DMS 273 treated with DMSO at 0.1 percent for 48 hours (cell line): ENCODE data around the gene HDGFL2.

Experiments used
- DNase-seq: peaks from one replicate; lab custom pipeline; 2025; lab: John Stamatoyannopoulos, UW

The HDGFL2 gene

GRCh38 chr19:4472174-4472974 lies at the start of gene HDGFL2:
TSS of gene HDGFL2 (plus strand) at chr19:4472297. CDS start at chr19:4472351, 54 bp downstream.
- no peak for DNase-seq

DNA sequence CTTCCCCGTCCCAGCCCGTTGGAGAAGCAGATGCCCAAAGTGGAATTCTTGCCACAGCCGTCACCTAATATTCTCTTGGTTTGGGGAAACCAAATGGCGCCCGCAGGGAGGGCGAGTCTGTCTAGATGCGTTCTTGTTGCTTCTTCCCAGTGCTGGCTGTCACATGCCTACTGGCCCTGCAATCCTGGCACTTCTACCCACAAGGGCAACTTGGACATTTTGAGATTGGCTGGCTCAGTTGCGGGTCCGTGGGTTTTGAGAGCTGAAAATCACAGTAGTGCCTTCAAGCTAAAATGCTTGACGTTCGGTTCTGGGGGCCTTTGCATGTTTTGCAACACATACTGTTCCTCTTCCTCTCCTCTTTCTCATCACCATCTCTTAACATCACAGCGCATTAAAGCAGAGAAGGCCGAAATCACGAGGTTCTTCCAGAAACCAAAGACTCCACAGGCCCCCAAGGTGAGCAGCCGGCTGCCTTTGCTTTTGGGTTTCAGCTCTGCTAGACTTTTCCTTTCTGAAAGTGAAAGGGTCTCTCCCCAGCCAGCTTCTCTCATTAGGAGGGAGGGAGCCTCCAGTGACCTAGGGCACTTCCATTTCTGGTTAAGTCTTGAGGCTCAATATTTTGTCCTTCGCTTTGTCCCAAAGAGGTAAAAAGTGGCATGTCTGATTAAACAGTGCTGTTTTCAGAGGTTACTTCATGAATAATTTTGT lies 48.5 kb upstream of the HDGFL2 start:
- no peak for DNase-seq

GRCh38 chr19:4425537-4425936 lies 46.6 kb upstream of the HDGFL2 start:
- no peak for DNase-seq

- DNase-seq: no peak
Measured at GRCh38 chr19:4428326-4428975, 43.6 kb upstream of the HDGFL2 start.

DNA sequence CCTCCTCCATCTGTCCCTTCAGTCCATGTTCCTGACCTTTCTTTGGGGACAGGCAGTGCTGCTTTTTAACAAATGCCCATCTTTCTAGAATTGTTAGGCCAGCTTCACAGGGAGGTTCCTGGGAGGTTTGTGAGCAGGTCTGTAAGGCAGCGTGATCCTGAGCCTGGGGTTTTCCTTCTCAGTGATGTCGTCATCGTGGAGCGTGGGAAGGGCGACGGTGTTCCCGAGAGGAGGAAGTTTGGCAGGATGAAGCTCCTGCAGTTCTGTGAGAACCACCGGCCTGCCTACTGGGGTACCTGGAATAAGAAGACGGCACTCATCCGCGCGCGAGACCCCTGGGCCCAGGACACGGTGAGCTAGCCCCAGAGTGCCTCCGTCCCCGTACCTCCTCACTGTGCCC lies 42.8 kb upstream of the HDGFL2 start:
- DNase-seq: no peak

GRCh38 chr19:4429771-4430171 lies 42.3 kb upstream of the HDGFL2 start:
- no peak for DNase-seq

GRCh38 chr19:4430760-4431159 lies 41.3 kb upstream of the HDGFL2 start:
- no peak for DNase-seq

- no peak for DNase-seq
Measured at GRCh38 chr19:4431296-4431695, 40.8 kb upstream of the HDGFL2 start.

GRCh38 chr19:4431808-4432674 lies 40.1 kb upstream of the HDGFL2 start:
- DNase-seq: no peak

- DNase-seq: no peak
Measured at GRCh38 chr19:4432918-4433506, 39.1 kb upstream of the HDGFL2 start.

- DNase-seq: no peak
Measured at GRCh38 chr19:4434391-4434790, 37.7 kb upstream of the HDGFL2 start.

DNA sequence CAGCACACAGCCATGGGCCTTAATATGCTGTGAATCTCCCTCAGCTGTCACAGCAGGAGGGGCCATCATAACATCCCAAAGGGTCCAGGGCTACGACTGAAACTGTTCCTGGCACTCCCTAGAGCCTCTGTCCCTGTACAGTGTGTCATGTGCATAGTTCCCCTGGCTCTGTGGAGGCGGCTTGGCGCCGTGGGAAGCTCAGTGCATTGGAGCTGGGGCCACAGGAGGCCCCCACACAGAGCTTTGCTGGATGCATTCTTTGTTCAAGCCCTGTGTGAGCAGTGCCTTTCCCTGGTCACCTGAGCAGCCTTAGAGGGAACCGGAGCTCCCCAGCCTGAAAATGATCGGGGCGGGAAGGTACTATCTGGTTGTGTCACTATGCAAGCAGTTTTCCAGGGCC lies 35.9 kb upstream of the HDGFL2 start:
- no peak for DNase-seq

DNA sequence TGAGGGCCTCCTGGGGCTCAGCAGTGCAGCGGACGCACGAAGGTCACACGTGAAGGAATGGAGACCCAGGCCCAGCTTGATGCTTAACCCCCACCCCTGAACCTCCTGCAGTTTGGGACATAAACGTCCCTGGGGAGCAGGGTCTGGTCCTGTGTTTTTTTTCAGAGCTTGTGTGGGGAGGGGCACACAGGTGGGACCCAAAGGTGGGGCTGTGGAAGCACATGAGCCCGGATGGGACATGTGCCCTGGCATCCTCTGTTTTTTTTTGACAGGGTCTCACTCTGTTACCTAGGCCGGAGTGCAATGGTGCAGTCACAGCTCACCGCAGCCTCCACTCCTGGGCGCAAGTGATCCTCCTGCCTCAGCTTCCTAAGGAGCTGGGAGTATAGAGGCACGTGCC lies 35.0 kb upstream of the HDGFL2 start:
- DNase-seq: no peak

DNA sequence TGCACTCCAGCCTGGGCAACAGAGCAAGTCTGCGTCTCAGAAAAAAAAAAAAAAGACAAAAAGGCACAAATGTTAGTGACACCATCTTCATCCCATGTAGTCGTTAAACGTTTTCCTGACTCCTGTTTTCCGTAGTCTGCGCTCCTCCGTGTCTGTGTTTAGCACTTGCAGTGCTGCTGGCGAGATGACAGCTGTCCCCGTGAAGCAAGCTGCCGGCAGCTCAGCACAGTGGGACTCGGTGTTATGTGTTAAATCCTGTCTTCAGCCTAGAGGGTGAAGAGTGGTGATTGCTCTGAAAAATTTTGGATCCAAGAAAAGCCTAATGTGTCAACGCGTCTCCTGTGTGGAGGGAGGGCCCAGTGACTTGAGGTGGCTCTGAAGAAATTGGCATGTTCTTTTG lies 32.9 kb upstream of the HDGFL2 start:
- DNase-seq: no peak

GRCh38 chr19:4441994-4442818 lies 29.9 kb upstream of the HDGFL2 start:
- DNase-seq: no peak

DNA sequence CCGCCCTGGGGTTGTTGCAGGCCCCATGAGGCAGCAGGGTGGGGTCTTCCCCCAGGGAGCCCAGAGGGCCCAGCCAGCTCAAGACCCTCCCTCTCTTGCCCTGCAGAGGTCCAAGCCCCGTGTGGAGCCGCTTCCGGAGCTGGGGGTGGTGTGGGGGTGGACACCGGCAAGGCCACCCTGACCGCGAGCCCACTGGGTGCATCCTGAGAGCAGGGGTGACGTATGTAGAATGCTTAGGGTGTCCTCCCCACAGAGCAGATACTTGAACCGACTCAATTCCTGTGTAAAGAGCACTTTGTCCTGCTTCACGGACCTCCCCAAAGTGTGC lies 29.3 kb upstream of the HDGFL2 start:
- no peak for DNase-seq

- no peak for DNase-seq
Measured at GRCh38 chr19:4443188-4443587, 28.9 kb upstream of the HDGFL2 start.

DNA sequence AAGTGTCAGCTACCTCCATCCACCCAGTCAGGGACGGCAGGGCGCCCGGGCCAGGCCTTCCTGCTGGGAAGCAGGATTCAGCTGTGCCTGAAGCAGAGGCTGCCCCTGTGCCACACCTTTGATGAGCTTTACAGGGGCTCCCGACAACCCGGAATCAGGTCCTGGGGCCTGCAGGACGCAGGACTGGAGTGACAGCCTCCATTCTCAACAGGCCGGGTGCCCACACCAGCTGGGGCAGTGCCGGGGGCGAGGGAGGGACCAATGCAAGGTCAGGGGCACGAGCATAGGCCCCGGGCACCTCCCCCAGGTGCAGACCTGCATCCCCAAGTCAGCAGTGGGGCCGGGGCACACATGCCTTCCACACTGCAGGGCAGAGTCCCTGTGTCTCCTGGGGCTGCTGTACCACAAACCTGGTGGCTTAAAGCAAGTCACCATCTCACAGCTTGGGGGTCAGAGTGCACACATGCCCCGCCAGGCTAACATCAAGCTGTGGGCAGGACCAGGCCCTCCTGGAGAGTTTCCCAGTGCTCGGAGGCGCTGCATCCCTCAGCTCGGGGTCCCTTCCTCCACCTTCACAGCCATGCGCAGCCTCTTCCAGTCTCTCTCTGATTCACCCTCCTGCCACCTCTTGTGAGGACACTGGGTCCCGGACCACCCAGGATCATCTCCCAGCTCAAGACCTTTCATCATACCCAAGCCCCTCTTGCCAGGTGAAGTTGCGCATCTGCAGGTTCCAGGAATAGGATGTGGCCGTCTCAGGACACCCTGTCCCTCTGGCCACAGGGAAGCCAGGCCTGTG lies 27.9 kb upstream of the HDGFL2 start:
- no peak for DNase-seq

GRCh38 chr19:4444765-4445741 lies 27.0 kb upstream of the HDGFL2 start:
- no peak for DNase-seq
